IPS-20b (cell line): ENCODE data around the gene PILRB.
"Not testable (repeated sequence)": the region's sequence is repeated elsewhere in the genome, so short reads cannot be mapped to it uniquely, and the experiment has no call there.

Experiments used
- H3K27ac ChIP-seq: one replicate; pipeline ENCODE4 v1.5.1; 2013; ENCODE audit warnings: low read length
- H3K27me3 ChIP-seq: 2 replicates; pipeline ENCODE4 v1.6.1; 2013; ENCODE audit warnings: mild to moderate bottlenecking, low read length, inconsistent platforms; ENCODE audit not compliant: insufficient read depth
- H3K36me3 ChIP-seq: 2 replicates; pipeline ENCODE4 v1.6.1; 2013; ENCODE audit warnings: low read depth, mild to moderate bottlenecking, inconsistent platforms, low read length, moderate library complexity; ENCODE audit not compliant: insufficient read depth
- H3K4me1 ChIP-seq: 2 replicates; pipeline ENCODE4 v1.6.1; 2013; ENCODE audit warnings: mild to moderate bottlenecking, control low read depth, inconsistent platforms, low read length, moderate library complexity; ENCODE audit not compliant: insufficient read depth
- H3K4me3 ChIP-seq: 2 replicates; pipeline ENCODE4 v1.5.1; 2013; ENCODE audit warnings: mild to moderate bottlenecking, low read length, inconsistent platforms
- H3K9ac ChIP-seq: 2 replicates; pipeline ENCODE4 v1.6.1; 2013; ENCODE audit warnings: low read depth, mild to moderate bottlenecking, inconsistent platforms, low read length, moderate library complexity
- H3K9me3 ChIP-seq: 2 replicates; pipeline ENCODE4 v1.6.1; 2013; ENCODE audit warnings: mild to moderate bottlenecking, low read depth, low read length, inconsistent platforms; ENCODE audit not compliant: insufficient read depth

The PILRB gene

DNA sequence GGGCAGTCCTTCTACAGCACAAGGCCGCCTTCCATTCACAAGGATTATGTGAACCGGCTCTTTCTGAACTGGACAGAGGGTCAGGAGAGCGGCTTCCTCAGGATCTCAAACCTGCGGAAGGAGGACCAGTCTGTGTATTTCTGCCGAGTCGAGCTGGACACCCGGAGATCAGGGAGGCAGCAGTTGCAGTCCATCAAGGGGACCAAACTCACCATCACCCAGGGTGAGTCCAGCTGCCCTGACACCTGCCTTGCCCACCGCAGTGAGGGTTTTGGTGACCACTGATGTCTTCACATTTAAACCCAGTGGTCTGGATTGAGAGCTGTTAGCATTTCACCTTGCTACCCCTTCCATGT lies 918 bp downstream of the PILRB start:
- Histone ChIP-seq H3K4me3 (no peak overlapping the region), H3K9ac (no peak overlapping the region), H3K27ac (no peak overlapping the region), H3K9me3 (no peaks in the 10 kb centered on the region), H3K4me1 (no peaks in the 10 kb centered on the region), H3K36me3 (peaks cover 91% of the 10 kb centered on the region), H3K27me3 (no peaks in the 10 kb centered on the region)

DNA sequence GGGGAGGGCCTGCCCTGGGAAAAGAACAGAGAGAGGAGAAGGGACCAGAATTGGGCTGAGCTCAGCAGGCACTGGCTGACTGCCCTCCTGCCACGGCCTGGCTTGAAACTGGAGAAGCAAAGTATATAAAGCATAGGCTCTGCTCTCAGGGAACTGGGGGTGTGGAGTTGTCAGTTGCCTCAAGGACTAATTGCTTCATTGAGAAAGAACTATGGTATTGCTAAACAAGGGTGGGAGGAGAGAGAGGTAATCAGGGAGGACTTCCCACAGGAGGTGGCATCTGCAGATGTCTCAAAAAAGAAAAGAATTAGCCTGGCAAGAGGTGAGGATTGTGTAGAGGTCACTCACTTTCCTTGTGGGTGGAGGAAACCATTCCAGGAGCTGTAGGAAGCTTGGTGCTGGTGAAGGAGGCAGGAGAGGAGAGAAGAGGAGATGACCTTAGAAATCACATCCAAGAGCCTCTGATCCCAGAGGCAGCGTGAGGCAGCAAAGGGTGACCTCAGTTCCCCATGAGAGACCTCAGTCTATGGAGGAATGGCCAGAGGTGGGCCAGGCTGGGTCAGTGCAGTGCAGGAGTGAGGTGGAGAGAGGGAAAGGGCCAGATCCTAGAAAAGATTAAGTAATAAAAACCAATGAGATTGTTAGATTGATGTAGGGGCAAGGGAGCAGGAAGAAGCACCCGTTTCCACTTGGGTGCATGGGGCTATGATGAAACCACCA lies 2.4 kb downstream of the PILRB start:
- H3K36me3 ChIP-seq = peaks cover 81% of the 10 kb centered on the region
- H3K4me3 ChIP-seq = no peak overlapping the region
- H3K4me1 ChIP-seq = no peaks in the 10 kb centered on the region
- no peaks in the 10 kb centered on the region for H3K9me3 ChIP-seq
- H3K9ac ChIP-seq = no peak overlapping the region
- H3K27me3 ChIP-seq = no peaks in the 10 kb centered on the region
- H3K27ac ChIP-seq = no peak overlapping the region

GRCh38 chr7:100363098-100363497 lies 5.2 kb downstream of the PILRB start:
- H3K4me1 ChIP-seq = no peaks in the 10 kb centered on the region
- H3K4me3 ChIP-seq = no peak overlapping the region
- no peaks in the 10 kb centered on the region for H3K27me3 ChIP-seq
- peaks cover 67% of the 10 kb centered on the region for H3K36me3 ChIP-seq
- no peak overlapping the region for H3K9ac ChIP-seq
- no peaks in the 10 kb centered on the region for H3K9me3 ChIP-seq
- no peak overlapping the region for H3K27ac ChIP-seq

GRCh38 chr7:100363797-100364196 lies 5.9 kb downstream of the PILRB start:
- H3K36me3 ChIP-seq = peaks cover 60% of the 10 kb centered on the region
- H3K9me3 ChIP-seq, H3K9ac ChIP-seq, H3K4me1 ChIP-seq, H3K27me3 ChIP-seq, H3K4me3 ChIP-seq, H3K27ac ChIP-seq: not testable (repeated sequence)

DNA sequence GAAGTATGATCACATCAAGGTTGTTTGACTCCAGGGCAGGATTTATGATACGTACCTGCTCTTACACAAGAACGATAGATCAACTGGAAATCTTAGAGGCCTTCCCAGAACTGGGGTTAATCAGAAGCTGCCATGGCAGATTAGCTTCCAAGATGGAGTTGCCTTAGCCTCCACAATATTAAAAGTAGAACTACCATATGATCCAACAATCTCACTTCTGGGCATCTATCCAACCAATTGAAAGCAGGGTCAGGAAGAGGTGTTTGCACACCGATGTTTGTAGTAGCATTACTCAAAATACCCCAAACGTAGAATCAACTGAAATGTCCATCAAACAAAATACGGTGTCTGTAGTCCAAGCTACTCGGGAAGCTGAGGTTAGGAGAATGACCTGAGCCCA lies 6.6 kb downstream of the PILRB start:
- no peaks in the 10 kb centered on the region for H3K27me3 ChIP-seq
- no peak overlapping the region for H3K27ac ChIP-seq
- no peak overlapping the region for H3K4me3 ChIP-seq
- peaks cover 53% of the 10 kb centered on the region for H3K36me3 ChIP-seq
- no peaks in the 10 kb centered on the region for H3K4me1 ChIP-seq
- H3K9ac ChIP-seq = no peak overlapping the region
- no peaks in the 10 kb centered on the region for H3K9me3 ChIP-seq

DNA sequence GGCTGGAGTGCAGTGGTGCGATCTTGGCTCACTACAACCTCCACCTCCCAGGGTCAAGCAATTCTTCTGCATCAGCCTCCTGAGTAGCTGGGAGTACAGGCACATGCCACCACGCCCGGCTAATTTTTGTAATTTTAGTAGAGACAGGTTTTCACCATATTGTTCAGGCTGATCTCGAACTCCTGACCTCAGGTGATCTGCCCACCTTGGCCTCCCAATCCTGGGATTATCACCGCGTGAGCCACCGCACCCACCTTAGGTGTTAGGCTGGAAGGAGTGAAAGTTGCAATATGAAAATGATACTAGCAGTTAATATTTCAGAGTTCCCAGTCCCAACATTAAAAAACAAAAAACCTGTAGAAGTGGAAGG lies 8.1 kb downstream of the PILRB start:
- not testable (repeated sequence) for H3K27me3 ChIP-seq, H3K27ac ChIP-seq, H3K9ac ChIP-seq, H3K4me1 ChIP-seq, H3K9me3 ChIP-seq, H3K4me3 ChIP-seq
- peaks cover 39% of the 10 kb centered on the region for H3K36me3 ChIP-seq

- Histone ChIP-seq H3K4me3 (no peak overlapping the region), H3K27ac (no peak overlapping the region), H3K36me3 (peaks cover 32% of the 10 kb centered on the region), H3K27me3 (no peaks in the 10 kb centered on the region), H3K9ac (no peak overlapping the region), H3K9me3 (no peaks in the 10 kb centered on the region), H3K4me1 (peaks cover 12% of the 10 kb centered on the region; the same call in 1 of the 2 replicates)
These were observed 8.7 kb downstream of the PILRB start for GRCh38 chr7:100366411-100367250.

DNA sequence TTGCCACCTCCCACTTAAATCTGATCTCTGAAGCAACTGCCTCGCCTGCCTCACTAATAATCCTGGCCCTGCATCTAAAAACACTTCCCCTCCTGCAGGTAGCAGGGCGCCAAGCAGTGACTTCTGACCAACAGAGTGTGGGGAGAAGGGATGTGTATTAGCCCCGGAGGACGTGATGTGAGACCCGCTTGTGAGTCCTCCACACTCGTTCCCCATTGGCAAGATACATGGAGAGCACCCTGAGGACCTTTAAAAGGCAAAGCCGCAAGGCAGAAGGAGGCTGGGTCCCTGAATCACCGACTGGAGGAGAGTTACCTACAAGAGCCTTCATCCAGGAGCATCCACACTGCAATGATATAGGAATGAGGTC lies 9.3 kb downstream of the PILRB start:
- H3K4me1 ChIP-seq = peaks cover 12% of the 10 kb centered on the region; the same call in 1 of the 2 replicates
- H3K36me3 ChIP-seq = peaks cover 26% of the 10 kb centered on the region
- H3K9ac ChIP-seq = no peak overlapping the region

GRCh38 chr7:100367676-100368613 lies 10.0 kb downstream of the PILRB start:
- Histone ChIP-seq H3K27ac (no peak overlapping the region), H3K4me1 (peaks cover 12% of the 10 kb centered on the region; the same call in 1 of the 2 replicates)

More for the DNA sequence above, 9.3 kb downstream of the PILRB start:
- H3K4me3 ChIP-seq = no peak overlapping the region
- no peak overlapping the region for H3K27ac ChIP-seq
- no peaks in the 10 kb centered on the region for H3K9me3 ChIP-seq
- no peaks in the 10 kb centered on the region for H3K27me3 ChIP-seq

GRCh38 chr7:100369105-100369504 lies 11.2 kb downstream of the PILRB start:
- Histone ChIP-seq H3K4me3 (no peak overlapping the region), H3K4me1 (peaks cover 12% of the 10 kb centered on the region; the same call in 1 of the 2 replicates), H3K27ac (no peak overlapping the region)

More at GRCh38 chr7:100367676-100368613, 10.0 kb downstream of the PILRB start:
- no peaks in the 10 kb centered on the region for H3K9me3 ChIP-seq
- no peak overlapping the region for H3K4me3 ChIP-seq
- peaks cover 19% of the 10 kb centered on the region for H3K36me3 ChIP-seq
- H3K27me3 ChIP-seq = no peaks in the 10 kb centered on the region
- no peak overlapping the region for H3K9ac ChIP-seq

GRCh38 chr7:100370303-100370702 lies 12.4 kb downstream of the PILRB start:
- Histone ChIP-seq H3K27me3 (no peaks in the 10 kb centered on the region), H3K9ac (peak overlapping the region; percentile 53; the same call in 1 of the 2 replicates), H3K4me1 (peaks cover 12% of the 10 kb centered on the region; the same call in 1 of the 2 replicates), H3K27ac (peak overlapping the region; percentile 29), H3K36me3 (0 out of 2 replicates have a peak, but pooled peaks cover 7% of the 10 kb centered on the region), H3K4me3 (0 out of 2 replicates have a peak overlapping the region, but pooled peaks have one; percentile 13), H3K9me3 (no peaks in the 10 kb centered on the region)

More at GRCh38 chr7:100369105-100369504, 11.2 kb downstream of the PILRB start:
- Histone ChIP-seq H3K9me3 (no peaks in the 10 kb centered on the region), H3K27me3 (no peaks in the 10 kb centered on the region), H3K36me3 (0 out of 2 replicates have a peak, but pooled peaks cover 10% of the 10 kb centered on the region), H3K9ac (no peak overlapping the region)
